Embryonic facial prominence (tissue), 1 donor: ENCODE measurements around the gene DDI2.
A peak's percentile ranks its signal among the peaks of the same experiment; 100 is the strongest.

ENCODE experiments used
- DNase-seq: peaks from one replicate; pipeline ENCODE4 v3.0.0-alpha.2; 2016; ENCODE audit errors: extremely low spot score

The DDI2 gene

DNA sequence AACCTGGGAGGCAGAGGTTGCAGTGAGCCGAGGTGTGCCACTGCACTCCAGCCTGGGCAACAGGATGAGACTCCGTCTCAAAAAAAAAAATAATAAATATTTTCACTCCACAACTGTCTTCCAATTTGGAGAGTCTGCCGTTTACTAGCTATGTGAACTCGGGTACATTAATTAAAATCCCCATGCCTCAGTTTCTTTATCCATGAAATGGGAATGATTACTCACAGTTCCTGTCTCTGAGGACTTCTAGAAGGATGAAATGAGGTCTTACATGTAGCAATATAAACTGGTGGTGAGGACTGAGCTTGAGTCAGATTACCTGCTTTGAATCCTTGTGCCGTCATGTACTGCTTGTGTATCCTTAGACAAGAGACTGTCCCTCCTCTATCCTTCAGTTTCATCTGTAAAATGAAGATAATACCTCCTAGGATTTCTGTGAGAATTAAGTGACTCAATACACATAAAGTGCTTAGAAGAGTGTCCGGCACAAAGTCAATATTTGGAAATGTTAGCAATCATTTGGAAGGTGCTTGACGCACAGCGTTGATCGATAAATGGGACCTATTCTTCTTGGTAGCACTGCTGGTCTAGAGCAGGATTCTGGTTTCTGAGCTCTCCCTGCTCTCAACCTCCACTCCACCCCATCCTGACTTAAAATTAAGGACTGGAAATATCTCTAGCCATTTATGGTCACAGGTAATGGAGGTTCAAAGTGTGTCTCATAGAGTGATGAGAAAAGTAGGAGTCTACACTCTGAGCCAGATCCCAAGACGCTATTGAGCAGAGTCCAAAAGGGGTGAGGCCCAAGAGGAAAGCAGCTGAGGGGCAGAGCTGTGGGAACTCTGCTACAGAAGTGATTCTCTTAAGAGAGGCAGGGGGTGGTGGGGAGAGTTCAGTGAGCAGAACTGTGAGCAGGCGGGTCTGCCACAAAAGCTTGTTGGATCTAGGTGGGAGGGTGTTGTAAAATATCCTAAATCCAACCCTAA lies 11.6 kb upstream of the DDI2 start:
- no peak for DNase-seq

GRCh38 chr1:15609631-15610030 lies 7.6 kb upstream of the DDI2 start:
- DNase-seq: no peak

DNA sequence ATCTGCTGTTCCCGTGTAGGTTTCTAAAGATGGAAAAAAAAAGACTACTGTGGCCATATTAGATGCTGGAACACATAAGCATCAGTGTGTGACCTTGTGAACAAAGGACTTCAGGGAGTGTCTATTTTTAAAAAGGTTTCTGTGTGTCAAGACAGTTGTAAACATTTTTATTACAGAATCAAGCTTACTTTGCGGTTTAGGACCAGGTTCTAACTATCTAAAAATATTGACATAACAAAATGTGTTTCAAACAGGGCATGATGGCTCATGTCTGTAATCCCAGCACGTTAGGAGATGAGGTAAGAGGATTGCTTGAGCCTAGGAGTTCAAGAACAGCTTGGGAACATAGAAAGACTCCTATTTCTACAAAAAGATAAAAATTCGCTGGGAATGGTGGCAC lies 7.1 kb upstream of the DDI2 start:
- no peak for DNase-seq

DNA sequence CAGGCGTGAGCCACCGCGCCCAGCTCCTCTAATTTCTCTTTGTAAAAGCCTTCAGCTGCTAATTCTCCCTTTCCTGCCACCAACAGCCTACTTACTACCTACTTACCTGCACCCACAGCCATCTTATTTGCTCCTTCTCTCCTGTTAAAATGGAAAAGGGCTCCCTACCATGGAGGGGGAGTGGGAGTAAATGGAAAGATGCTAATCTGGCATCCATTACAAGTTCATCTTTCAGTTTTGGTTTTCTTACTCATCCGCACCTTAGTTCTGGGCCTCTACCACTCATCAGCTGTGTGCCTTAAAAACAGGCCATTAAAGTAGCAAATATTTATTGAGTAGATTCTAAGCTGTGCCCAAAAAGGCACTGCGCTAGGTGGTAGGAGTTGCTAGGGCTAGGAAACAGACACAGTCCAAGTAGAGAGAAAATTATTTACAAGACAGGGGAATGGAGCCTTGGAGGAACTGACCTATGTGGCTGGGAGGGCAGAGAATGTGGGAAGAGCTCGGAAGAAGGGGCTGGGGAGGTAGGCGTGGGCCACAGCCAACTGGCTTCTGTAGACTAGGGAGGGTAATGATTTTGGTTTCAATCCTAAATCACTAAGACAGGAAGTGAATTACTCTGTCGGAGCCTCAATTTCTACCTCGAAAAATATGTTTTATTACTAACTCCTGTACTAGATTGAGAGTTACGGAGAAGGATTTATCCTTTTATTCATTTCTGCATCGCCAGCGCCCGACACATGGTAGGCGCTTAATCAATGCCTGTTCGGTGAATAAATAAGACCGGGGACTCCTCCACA lies 685 bp upstream of the DDI2 start:
- DNase-seq: peak; percentile 30

- DNase-seq: peak; percentile 27
Observed at GRCh38 chr1:15618077-15618654, 908 bp downstream of the DDI2 start.

DNA sequence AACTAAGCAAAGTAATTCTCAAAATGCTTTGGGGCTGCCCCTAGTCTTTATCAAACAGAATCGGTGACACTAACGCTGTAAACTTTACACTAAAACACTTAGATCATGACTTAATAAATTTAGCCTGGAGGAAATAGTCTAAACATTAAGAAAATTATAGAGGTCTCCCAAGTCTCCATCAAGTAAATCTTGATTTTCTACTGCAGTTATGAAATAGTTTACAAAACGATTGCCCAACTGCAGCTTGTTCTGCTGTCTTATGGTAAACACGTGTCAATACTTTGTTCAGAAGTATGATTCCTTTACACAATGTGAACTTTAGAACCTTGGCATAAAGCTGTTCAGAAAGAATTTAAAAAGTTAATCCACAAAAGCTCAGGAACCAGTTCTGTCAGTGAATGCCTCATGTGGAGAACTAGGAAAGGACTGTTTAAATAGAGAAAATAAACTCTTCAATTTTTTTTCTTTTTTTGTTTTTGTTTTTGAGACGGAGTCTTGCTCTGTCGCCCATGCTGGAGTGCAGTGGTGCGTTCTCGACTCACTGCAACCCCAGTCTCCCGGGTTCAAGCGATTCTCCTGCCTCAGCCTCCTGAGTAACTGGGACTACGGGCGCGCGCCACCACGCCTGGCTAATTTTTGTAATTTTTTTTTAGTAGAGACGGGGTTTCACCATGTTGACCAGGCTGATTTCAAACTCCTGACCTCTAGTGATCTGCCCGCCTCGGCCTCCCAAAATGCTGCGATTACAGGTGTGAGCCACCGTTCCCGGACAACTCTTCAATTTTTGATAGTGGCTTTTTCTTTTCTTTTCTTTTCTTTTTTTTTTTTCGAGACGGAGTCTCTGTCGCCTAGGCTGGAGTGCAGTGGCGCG lies 1.6 kb downstream of the DDI2 start:
- DNase-seq: no peak

GRCh38 chr1:15620155-15620545 lies 2.9 kb downstream of the DDI2 start:
- no peak for DNase-seq

GRCh38 chr1:15620902-15621682 lies 3.8 kb downstream of the DDI2 start:
- DNase-seq: no peak

DNA sequence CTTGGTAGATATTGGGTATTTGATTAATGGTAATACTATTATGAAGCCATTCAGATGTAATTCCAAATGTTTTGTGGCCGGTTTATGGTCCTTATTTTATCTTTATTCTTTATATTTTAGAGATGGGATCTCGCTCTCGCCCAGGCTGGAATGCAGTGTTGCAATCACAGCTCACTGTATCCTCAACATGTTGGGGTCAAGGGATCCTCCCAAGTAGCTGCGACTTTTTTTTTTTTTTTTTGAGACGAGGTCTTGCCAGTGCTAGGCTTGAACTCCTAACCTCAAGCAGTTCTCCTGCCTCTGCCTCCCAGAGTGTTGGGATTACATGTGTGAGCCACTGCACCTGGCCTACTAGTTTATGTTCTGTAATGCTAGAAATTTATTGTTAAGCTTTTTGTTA lies 4.7 kb downstream of the DDI2 start:
- no peak for DNase-seq

DNA sequence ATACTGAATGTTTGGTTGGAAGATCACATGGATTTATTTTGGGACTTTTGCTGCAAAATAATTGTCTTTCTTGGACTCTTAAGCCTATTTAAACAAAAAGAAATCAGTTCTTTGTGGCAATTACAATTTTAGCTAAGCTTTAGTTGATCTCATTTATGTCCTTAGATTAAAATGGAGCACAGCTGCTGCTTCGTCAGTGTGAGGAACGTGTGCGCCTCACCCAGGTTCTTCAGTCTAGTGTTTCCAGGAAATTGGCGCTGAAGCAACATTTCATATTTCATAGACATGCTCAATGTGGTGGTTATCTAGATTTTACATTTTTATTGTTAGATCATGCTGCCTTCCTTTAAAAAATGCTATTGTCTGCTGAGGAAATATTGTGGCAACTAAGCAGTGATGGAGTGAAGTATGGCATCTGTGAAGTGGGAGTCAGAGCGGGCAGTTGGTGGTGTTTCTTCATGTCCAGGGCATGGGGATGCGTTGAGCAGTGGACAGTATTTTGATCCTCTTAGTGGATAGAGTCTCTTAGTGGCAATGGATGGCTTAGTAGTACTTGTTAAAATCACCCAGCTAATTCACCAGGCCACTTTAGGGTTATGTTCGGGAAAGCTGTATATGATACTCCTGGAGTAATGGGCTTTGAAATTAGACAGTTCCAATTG lies 5.6 kb downstream of the DDI2 start:
- DNase-seq: no peak

DNA sequence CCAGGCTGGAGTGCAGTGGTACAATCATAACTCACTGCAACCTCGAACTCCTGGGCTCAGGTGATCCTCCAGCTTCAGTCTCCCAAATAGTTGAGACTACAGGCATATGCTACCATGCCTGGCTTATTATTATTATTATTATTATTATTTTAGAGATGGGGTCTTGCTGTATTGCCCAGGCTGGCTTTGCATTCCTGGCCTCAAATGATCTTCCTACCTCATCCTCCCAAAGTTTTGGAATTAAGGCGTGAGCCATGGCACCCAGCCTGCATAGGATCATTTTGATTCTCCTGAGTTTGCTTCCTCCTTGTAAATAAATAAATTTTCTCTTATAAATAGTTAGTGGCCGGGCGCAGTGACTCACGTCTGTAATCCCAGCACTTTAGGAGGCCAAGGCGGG lies 6.2 kb downstream of the DDI2 start:
- no peak for DNase-seq

- no peak for DNase-seq
Observed at GRCh38 chr1:15624133-15624714, 7.0 kb downstream of the DDI2 start.

DNA sequence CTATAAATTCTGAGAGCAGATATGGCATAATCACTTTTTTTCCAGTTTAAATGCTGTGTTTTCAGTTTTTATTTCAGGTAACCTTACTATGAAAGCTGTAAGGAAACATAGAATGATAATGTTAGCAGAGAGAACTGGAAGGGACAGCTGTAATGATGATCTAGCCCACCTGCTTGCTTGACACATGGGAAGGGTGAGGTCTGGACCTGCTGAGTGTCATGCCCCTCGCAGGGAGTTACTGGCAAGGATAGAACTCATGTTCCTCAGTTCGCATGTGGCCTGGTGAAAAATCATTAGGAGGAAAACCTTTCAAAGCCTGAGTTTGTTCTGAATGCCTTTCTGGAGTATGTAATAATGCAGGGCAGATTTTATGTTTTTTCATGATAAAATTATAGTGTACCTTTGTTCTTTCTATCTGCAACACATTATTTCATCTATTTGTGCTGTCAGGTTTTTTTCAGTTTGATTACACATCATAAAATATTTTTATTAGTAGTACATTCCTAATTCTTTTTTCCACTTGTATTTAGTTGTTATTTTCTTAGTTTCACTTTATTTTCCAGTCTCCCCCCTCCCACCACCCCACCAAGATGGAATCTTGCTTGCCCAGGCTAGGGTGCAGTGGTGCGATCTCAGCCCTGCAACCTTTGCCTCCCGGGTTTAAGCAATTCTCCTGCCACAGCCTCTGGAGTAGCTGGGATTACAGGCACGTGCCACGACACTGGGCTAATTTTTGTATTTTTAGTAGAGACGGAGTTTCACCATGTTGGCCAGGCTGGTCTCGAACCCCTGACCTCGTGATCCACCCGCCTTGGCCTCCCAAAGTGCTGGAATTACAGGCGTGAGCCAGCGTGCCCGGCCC lies 8.0 kb downstream of the DDI2 start:
- no peak for DNase-seq

DNA sequence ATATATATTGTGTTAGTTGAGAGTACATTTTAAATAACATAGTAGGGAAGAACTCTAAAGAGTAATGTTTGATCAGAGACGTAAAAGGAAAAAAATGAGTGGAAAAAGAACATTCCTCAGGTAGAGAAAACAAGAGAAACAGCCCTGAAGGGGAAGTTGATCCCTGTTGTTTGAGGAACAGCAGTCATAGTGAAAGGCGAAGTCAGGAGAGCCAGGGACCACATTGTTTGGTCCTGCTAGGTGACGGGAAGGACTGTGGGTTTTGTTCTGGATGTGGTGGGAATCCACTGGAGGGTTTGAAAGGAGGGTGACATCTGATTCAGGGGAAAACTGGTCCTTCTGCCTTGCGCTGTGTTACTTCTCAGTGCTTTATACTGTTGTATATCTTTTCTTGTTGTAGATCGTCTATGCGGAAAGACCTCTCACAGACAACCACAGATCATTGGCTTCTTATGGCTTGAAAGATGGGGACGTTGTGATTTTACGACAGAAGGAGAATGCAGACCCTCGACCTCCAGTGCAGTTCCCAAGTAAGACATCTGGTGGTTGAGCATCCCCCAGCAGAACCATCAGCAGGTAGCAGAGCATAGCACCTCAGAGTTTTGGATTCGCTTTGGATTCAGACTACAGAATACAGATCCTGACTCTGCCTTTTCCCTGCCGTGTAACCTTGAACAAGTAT lies 9.2 kb downstream of the DDI2 start:
- DNase-seq: no peak

GRCh38 chr1:15627343-15627988 lies 10.2 kb downstream of the DDI2 start:
- no peak for DNase-seq

DNA sequence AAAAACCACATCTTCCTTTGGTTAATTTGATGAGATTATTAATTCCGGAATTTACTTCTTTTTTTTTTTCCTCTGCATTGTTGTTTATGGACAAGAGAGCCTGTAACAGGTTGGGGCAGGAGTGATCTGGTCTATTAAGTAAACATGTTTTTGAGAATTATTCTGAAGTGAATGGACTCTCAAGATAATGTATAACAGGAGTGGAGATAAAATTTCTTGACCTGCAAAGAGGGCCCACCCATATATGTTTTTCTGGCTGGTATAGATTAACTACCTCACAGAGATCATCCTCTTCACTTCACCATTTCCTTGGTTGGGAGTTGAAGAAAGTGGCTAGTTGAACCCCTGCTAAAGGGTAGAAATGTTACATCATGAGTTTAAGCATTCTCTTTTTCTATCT lies 10.7 kb downstream of the DDI2 start:
- no peak for DNase-seq

DNA sequence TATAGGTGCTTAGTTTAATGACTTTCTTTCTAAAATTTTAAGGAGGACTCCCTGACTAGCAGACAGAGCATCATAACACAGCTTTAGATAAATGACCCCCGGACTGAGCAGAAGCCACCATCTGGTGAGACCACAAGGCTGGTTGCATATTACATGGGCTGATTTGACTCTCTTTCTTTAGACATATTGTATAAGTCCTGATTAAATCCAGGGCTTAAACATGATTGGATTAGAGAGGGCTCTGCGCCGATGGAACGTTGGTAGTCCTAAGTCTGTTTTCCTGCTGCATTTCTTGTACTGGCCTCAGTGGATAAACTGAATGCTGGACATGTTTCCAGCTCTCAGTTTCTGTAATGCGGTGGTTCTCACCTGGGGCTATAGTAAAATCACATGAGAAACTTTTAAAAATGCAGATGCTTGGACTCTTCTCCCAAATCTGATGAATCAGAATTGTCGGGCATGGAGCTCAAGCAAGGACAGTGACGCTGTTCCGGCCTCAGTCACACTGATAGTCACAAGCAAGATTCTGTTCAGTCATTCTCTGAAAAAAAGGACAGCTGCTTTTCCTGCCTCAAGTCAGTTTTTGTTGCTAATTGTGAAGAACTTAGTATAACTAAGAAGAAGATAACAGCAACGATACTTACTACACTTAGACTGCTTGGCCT lies 16.6 kb downstream of the DDI2 start:
- DNase-seq: no peak
